PC-9 (cell line): ENCODE measurements around the gene SEC22A. TPM values are rescaled to one million over a fixed set of nuclear protein-coding genes. Genes with fewer than 3 reads are reported as not detected.
"Not testable (repeated sequence)": the region's sequence is repeated elsewhere in the genome, so short reads cannot be mapped to it uniquely, and the experiment has no call there.

ENCODE experiments used
- BruUV-seq: library from RNA; stranded (reverse); fragments of 400-500 nt; replicated peaks from 2 replicates; lab custom pipeline; 2021; lab: Mats Ljungman, UMichigan
- CTCF ChIA-PET: fragments of 300-600 bp; sonication (Branson Sonifier 250); formaldehyde crosslinking; loops from one replicate; lab custom pipeline; 2022; ENCODE audit warnings: antibody characterized with exemption; lab: Charles Lee
- POLR2A ChIA-PET: fragments of 300-600 bp; sonication (Branson Sonifier 250); formaldehyde crosslinking; loops from one replicate; lab custom pipeline; 2022; ENCODE audit warnings: antibody characterized with exemption; ENCODE audit not compliant: unreplicated experiment; lab: Charles Lee
- DNase-seq, 2 experiments: peaks; one replicate each; pipeline versions ENCODE4 v3.0.0 to v3.0.0-alpha.2; 2015 to 2022; ENCODE audit warnings: mixed read lengths in 1 of 2
- H2AFZ ChIP-seq: fragments of 200-600 bp; sonication (generic); 2 replicates; pipeline ENCODE4 v1.8.1; 2017; ENCODE audit warnings: antibody characterized with exemption
- H3F3A ChIP-seq: fragments of 200-600 bp; sonication (generic); 2 replicates; pipeline ENCODE4 v1.8.1; 2017; ENCODE audit warnings: antibody characterized with exemption, mild to moderate bottlenecking, low read depth; ENCODE audit not compliant: insufficient read depth
- H3K27ac ChIP-seq: fragments of 200-600 bp; sonication (generic); 2 replicates; pipeline ENCODE4 v1.6.1; 2016; ENCODE audit warnings: mixed run types
- H3K27me3 ChIP-seq: fragments of 200-600 bp; sonication (generic); 2 replicates; pipeline ENCODE4 v1.6.1; 2016; ENCODE audit warnings: low read depth, mixed run types; ENCODE audit not compliant: insufficient read depth
- H3K36me3 ChIP-seq: fragments of 200-600 bp; sonication (generic); 2 replicates; pipeline ENCODE4 v1.6.1; 2016; ENCODE audit warnings: low read depth, mixed run types
- H3K4me1 ChIP-seq: fragments of 200-600 bp; sonication (generic); replicated peaks from 2 replicates; pipeline ENCODE4 v1.6.1; 2016; ENCODE audit warnings: mixed run types; ENCODE audit not compliant: insufficient read depth
- H3K4me2 ChIP-seq: fragments of 200-600 bp; sonication (generic); 2 replicates; pipeline ENCODE4 v1.6.1; 2017; ENCODE audit warnings: mixed run types
- H3K4me3 ChIP-seq: fragments of 200-600 bp; sonication (generic); 2 replicates; pipeline ENCODE4 v1.6.1; 2016; ENCODE audit warnings: mixed run types
- H3K79me2 ChIP-seq: fragments of 200-600 bp; sonication (generic); 2 replicates; pipeline ENCODE4 v1.6.1; 2017; ENCODE audit warnings: low read depth, mixed run types
- H3K9me2 ChIP-seq: fragments of 200-600 bp; sonication (generic); 2 replicates; pipeline ENCODE4 v1.8.1; 2017; ENCODE audit warnings: mild to moderate bottlenecking; ENCODE audit not compliant: insufficient read depth
- H3K9me3 ChIP-seq: fragments of 200-600 bp; sonication (generic); 2 replicates; pipeline ENCODE4 v1.8.1; 2016; ENCODE audit warnings: low read depth; ENCODE audit not compliant: insufficient read depth
- H4K20me1 ChIP-seq: fragments of 200-600 bp; sonication (generic); 2 replicates; pipeline ENCODE4 v1.8.1; 2017; ENCODE audit not compliant: insufficient read depth
- EZH2 ChIP-seq: fragments of 200-600 bp; sonication (generic); IDR thresholded peaks from 2 replicates; pipeline ENCODE4 v1.8.0; 2017; ENCODE audit warnings: antibody characterized with exemption, low read depth
- intact Hi-C: fragments of 100-400 bp; cut with micrococcal nuclease; formaldehyde crosslinking; loops from one replicate; pipeline ENCODE4 v1.10.0; 2022; ENCODE audit not compliant: unreplicated experiment
- total RNA-seq: library from RNA; stranded (reverse); gene quantifications from 2 replicates; pipeline ENCODE4 v1.2.3, GENCODE V29; 2021
- TF ChIP-seq, protein P1 (sequence below): fragments of 200-600 bp; sonication (generic); conservative IDR thresholded peaks from 2 replicates; pipeline ENCODE4 v1.6.1; 2017; ENCODE audit warnings: mixed run types, antibody characterized with exemption, mild to moderate bottlenecking, moderate library complexity

Gene SEC22A
- total RNA-seq, 1 experiment from 2014 or later = 20.2 TPM

GRCh38 chr3:123218990-123219389 is 17.2 kb downstream of the SEC22A start:
- DNase-seq = no peak
- Histone ChIP-seq H3K4me2 (no peak overlapping the region), H3K79me2 (no peaks in the 10 kb centered on the region), H4K20me1 (no peaks in the 10 kb centered on the region; the same call in 1 of the 2 replicates), H2AFZ (no peak overlapping the region), H3K4me3 (no peak overlapping the region), H3K36me3 (no peaks in the 10 kb centered on the region), H3K27ac (no peak overlapping the region), H3K9me3 (no peaks in the 10 kb centered on the region), H3K27me3 (no peaks in the 10 kb centered on the region), H3F3A (no peaks in the 10 kb centered on the region), H3K9me2 (peaks cover 4% of the 10 kb centered on the region; the same call in 1 of the 2 replicates), H3K4me1 (no peaks in the 10 kb centered on the region)
- CTCF ChIA-PET = no interaction called here
- intact Hi-C loops = no loop called here
- POLR2A ChIA-PET = no interaction called here
- TF ChIP-seq, protein P1, sequence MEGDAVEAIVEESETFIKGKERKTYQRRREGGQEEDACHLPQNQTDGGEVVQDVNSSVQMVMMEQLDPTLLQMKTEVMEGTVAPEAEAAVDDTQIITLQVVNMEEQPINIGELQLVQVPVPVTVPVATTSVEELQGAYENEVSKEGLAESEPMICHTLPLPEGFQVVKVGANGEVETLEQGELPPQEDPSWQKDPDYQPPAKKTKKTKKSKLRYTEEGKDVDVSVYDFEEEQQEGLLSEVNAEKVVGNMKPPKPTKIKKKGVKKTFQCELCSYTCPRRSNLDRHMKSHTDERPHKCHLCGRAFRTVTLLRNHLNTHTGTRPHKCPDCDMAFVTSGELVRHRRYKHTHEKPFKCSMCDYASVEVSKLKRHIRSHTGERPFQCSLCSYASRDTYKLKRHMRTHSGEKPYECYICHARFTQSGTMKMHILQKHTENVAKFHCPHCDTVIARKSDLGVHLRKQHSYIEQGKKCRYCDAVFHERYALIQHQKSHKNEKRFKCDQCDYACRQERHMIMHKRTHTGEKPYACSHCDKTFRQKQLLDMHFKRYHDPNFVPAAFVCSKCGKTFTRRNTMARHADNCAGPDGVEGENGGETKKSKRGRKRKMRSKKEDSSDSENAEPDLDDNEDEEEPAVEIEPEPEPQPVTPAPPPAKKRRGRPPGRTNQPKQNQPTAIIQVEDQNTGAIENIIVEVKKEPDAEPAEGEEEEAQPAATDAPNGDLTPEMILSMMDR = no peak
- TF ChIP-seq EZH2 = no peak
- no TSS peak for BruUV-seq

DNA sequence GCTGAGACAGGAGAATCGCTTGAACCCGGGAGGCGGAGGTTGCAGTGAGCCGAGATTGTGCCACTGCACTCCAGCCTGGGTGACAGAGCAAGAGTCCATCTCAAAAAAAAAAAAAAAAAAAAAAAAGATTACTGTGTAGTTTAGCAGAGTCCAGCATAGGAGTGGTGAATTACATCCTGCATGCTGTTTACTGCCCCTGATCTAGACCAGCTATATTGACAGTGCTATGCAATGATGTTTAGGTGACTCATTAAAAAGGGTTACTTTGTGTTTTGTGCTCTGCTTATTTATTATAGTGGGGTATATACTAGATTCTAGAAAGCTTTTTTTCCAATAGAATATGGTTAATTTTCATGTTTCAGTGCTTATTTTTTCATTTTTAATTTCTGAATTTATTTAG is 19.6 kb downstream of the SEC22A start:
- POLR2A ChIA-PET, intact Hi-C loops, H3K36me3 ChIP-seq, H3K27me3 ChIP-seq, H3K9me2 ChIP-seq, H3K9me3 ChIP-seq, H3K4me2 ChIP-seq, H3K4me3 ChIP-seq, CTCF ChIA-PET, H4K20me1 ChIP-seq, H3F3A ChIP-seq, H3K27ac ChIP-seq, H3K79me2 ChIP-seq, H2AFZ ChIP-seq, DNase-seq, BruUV-seq, H3K4me1 ChIP-seq: not testable (repeated sequence)

- Histone ChIP-seq H3K27ac (no peak overlapping the region), H3K4me1 (no peaks in the 10 kb centered on the region), H3K9me2 (0 out of 2 replicates have a peak, but pooled peaks cover 4% of the 10 kb centered on the region), H3K27me3 (no peaks in the 10 kb centered on the region), H3K9me3 (peaks cover 23% of the 10 kb centered on the region), H3F3A (no peaks in the 10 kb centered on the region), H4K20me1 (no peaks in the 10 kb centered on the region; the same call in 1 of the 2 replicates), H3K4me2 (no peak overlapping the region), H3K79me2 (no peaks in the 10 kb centered on the region), H3K36me3 (peaks cover 19% of the 10 kb centered on the region), H3K4me3 (no peak overlapping the region), H2AFZ (no peak overlapping the region)
- POLR2A ChIA-PET = no interaction called here
- BruUV-seq = no TSS peak
- TF ChIP-seq, protein P1 = no peak
- no peak for TF ChIP-seq EZH2
- intact Hi-C loops = no loop called here
- no peak for DNase-seq
- CTCF ChIA-PET = no interaction called here
These were observed 23.3 kb downstream of the SEC22A start for GRCh38 chr3:123225016-123225415.

GRCh38 chr3:123226549-123226948 is 24.8 kb downstream of the SEC22A start:
- H4K20me1 ChIP-seq = no peaks in the 10 kb centered on the region; the same call in 1 of the 2 replicates
- no peaks in the 10 kb centered on the region for H3K79me2 ChIP-seq
- intact Hi-C loops = no loop called here
- no TSS peak for BruUV-seq
- no peak for DNase-seq
- no peak overlapping the region for H3K27ac ChIP-seq
- ChIA-PET CTCF (no interaction called here), POLR2A (no interaction called here)
- H3K9me3 ChIP-seq = peaks cover 25% of the 10 kb centered on the region
- H3F3A ChIP-seq = no peaks in the 10 kb centered on the region
- no peaks in the 10 kb centered on the region for H3K4me1 ChIP-seq
- H2AFZ ChIP-seq = no peak overlapping the region
- H3K9me2 ChIP-seq = 0 out of 2 replicates have a peak, but pooled peaks cover 4% of the 10 kb centered on the region
- TF ChIP-seq, protein P1 = no peak
- no peak for TF ChIP-seq EZH2
- H3K4me3 ChIP-seq = no peak overlapping the region
- H3K36me3 ChIP-seq = peaks cover 22% of the 10 kb centered on the region
- H3K27me3 ChIP-seq = no peaks in the 10 kb centered on the region
- H3K4me2 ChIP-seq = no peak overlapping the region
